Renal pelvis (tissue), 4 donors: Measurements from ENCODE around the gene NR2F2. TPM values are rescaled to one million over a fixed set of nuclear protein-coding genes. Genes with fewer than 3 reads are reported as not detected.

Experiments
- DNase-seq: peaks from one replicate; pipeline ENCODE4 v3.0.0-alpha.2; 2013
- polyA plus RNA-seq, 3 donors: library from polyadenylated mRNA; unstranded; fragments of 120-200 nt; gene quantifications; one replicate each; pipeline ENCODE4 v1.2.1, GENCODE V29; 2013; ENCODE audit not compliant: insufficient read length in 3 of 3

Gene NR2F2
- polyA plus RNA-seq, 3 donors: 261 to 334 (median 317) TPM

GRCh38 chr15:96329403-96329981, 1.0 kb upstream of the NR2F2 start:
- DNase-seq: peak; percentile 49

- DNase-seq: no peak
Measured at GRCh38 chr15:96330064-96330449, 443 bp upstream of the NR2F2 start.

- peak; percentile 19 for DNase-seq
Measured at GRCh38 chr15:96331144-96331944, 844 bp downstream of the NR2F2 start.

GRCh38 chr15:96331945-96332636, 1.6 kb downstream of the NR2F2 start:
- DNase-seq: peak; percentile 15

GRCh38 chr15:96332637-96333121, 2.2 kb downstream of the NR2F2 start:
- DNase-seq: peak; percentile 17

GRCh38 chr15:96333131-96334016, 2.9 kb downstream of the NR2F2 start:
- DNase-seq: no peak

- no peak for DNase-seq
Measured at GRCh38 chr15:96334017-96334704, 3.7 kb downstream of the NR2F2 start.

GRCh38 chr15:96334705-96335410, 4.4 kb downstream of the NR2F2 start:
- DNase-seq: no peak

- no peak for DNase-seq
Measured at GRCh38 chr15:96335411-96336024, 5.0 kb downstream of the NR2F2 start.

- DNase-seq: no peak
Measured at GRCh38 chr15:96336108-96336595, 5.7 kb downstream of the NR2F2 start.

GRCh38 chr15:96336596-96337364, 6.3 kb downstream of the NR2F2 start:
- DNase-seq: no peak

- no peak for DNase-seq
Measured at GRCh38 chr15:96337365-96338023, 7.0 kb downstream of the NR2F2 start.

GRCh38 chr15:96338074-96338765, 7.7 kb downstream of the NR2F2 start:
- no peak for DNase-seq

GRCh38 chr15:96338766-96339618, 8.5 kb downstream of the NR2F2 start:
- DNase-seq: no peak

GRCh38 chr15:96339619-96340347, 9.3 kb downstream of the NR2F2 start:
- DNase-seq: no peak

GRCh38 chr15:96340348-96340597, 9.8 kb downstream of the NR2F2 start:
- no peak for DNase-seq
